Skin epidermis (tissue), 12 donors: ENCODE measurements around the gene RBM14.

ENCODE experiments used
- H3K27ac ChIP-seq, 21 experiments: fragments of 200-600 bp; sonication (generic) in 11 of 21; one replicate each; pipeline ENCODE4 v1.5.0; 2020; ENCODE audit warnings: mild to moderate bottlenecking in 3 of 21, inconsistent platforms in 2 of 21, moderate library complexity in 2 of 21
- H3K4me3 ChIP-seq, 7 experiments: fragments of 200-600 bp; sonication (generic) in 2 of 7; one replicate each; pipeline ENCODE4 v1.5.0; 2020; ENCODE audit warnings: inconsistent platforms in 2 of 7, mild to moderate bottlenecking in 2 of 7, moderate library complexity in 1 of 7

Gene RBM14

DNA sequence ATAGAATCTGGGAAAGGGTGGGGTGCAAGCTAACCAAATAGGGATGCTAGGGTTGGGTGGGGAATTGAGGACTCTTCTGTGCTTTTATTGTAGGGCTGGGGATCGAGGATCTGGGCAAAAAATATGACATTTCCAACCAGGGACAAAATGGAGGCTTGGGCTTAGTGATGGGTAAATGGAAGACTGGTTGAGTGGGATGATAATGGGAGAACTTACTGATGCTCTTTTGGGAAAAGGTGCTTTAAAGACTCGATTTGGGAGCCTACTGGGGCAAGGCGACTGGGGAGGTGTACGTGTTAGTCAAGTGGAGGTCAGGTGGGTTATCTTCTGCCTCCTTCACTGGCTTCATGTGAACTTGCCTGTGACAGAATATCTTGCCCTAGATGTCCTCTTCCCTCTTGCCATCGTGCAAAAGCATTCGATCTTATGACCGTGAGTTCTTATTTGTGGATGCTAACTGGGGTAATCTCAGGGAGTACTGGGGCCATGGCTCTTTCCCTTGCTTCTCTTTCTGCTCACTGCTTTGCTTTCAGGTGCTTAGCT, 11.7 kb downstream of the RBM14 start:
- Histone ChIP-seq H3K4me3 (no peak overlapping the region), H3K27ac (no peak overlapping the region)

DNA sequence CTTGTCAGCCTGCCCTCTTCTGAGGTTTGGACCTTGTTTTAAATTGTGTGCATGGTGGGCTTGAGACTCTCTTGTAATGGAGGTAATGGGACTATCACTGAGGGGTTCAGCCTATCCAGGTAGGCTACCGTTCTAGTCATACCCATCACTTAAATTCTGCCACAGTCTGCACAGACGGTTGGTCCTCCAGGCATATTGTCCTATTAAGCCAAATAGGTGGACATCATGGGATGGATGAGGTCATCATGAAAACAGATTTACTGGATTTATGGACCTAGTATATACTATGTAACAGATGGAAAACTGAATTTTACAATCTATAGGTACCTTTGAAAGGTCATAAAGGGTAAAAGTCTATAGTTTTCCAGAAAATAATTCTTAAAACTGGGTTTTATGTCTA, 12.9 kb downstream of the RBM14 start:
- Histone ChIP-seq H3K27ac (no peak overlapping the region), H3K4me3 (no peak overlapping the region)

DNA sequence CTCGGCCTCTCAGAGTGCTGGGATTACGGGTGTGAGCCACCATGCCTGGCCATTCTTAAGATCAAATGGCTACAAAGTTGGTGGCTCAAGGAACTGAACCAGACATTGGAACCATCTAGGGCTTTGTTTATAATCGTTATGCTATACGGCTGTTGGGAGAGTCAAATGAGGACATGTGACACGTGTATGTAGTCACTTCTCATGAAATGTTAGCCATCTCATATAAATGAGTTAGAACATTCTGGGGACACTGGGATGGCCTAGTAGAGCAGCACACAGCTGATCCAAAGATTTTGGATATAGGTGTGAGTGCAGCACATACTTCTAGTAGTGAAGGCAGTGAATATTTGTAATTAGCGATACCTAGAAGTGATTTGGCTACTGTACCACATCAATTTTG, 15.5 kb downstream of the RBM14 start:
- H3K27ac ChIP-seq = no peak overlapping the region
- no peak overlapping the region for H3K4me3 ChIP-seq

DNA sequence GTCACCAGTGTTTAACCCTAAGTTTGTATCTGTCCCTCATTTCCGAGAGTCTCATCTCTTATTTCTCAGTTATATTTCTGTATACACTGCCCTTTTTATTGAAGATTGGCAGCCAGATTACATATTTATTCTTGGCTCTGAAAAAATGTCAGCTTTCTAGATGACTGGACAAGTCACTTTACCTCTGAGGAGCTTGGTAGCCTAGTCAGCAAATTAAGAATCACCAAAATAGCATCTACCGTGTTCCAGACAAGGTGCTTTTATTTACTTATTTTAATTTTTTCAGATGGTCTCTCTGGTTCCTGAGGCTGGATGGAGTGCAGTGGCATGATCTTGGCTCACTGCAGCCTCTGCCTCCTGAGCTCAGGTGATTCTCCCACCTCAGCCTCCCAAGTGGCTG, 16.5 kb downstream of the RBM14 start:
- H3K27ac ChIP-seq = no peak overlapping the region

DNA sequence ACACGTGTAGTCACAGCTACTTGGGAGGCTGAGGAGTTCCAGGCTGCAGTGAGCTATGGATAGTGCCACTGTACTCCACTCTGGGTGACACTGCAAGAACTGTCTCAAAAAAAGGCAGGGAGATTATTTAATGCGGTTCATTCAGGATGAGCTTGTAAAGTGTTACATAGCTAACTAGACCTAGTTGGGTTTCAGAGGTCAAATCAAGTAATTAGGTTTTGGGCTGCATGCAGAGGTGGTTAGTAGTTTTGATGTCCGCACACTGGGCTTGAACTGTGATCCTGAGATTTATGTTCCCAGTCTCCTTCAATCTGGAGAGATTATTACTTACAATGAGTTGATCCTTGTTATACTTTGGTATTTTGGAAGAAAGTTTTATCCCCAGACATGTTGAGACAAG, 20.0 kb downstream of the RBM14 start:
- no peak overlapping the region for H3K4me3 ChIP-seq
- no peak overlapping the region for H3K27ac ChIP-seq

More for the DNA sequence above, 16.5 kb downstream of the RBM14 start:
- no peak overlapping the region for H3K4me3 ChIP-seq

DNA sequence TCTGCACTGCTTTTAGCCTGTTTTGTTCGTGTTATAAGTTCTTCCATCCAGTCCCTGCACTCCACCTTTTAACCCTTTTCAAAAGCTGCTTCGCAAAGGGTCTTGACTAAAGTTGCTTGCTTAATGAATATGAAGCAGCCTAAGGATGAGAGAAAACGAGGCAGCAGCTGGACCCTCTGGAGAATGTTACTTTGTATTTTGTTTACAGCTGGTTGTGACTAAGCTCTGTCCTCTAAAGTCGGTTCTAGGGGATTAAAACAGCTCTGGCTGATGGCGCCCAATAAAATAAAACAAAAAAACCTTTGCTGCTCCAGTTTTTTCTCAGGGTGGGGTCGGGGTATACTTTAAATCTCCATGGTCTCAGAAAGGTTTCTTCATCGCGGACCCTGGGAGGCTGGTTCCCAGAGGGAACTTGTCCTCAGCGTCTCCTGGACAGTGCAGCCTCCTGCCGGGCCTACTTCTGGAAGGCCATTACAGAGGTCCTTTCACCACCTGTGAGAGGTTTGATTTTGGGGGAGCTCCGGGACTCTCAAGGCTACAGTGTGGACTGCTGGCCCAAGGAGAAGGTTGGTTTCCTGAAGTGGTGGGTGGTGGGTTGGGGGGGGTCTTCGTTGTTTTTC, 21.2 kb downstream of the RBM14 start:
- H3K4me3 ChIP-seq = peak overlapping the region; percentile 30 to 83 (median 77)

DNA sequence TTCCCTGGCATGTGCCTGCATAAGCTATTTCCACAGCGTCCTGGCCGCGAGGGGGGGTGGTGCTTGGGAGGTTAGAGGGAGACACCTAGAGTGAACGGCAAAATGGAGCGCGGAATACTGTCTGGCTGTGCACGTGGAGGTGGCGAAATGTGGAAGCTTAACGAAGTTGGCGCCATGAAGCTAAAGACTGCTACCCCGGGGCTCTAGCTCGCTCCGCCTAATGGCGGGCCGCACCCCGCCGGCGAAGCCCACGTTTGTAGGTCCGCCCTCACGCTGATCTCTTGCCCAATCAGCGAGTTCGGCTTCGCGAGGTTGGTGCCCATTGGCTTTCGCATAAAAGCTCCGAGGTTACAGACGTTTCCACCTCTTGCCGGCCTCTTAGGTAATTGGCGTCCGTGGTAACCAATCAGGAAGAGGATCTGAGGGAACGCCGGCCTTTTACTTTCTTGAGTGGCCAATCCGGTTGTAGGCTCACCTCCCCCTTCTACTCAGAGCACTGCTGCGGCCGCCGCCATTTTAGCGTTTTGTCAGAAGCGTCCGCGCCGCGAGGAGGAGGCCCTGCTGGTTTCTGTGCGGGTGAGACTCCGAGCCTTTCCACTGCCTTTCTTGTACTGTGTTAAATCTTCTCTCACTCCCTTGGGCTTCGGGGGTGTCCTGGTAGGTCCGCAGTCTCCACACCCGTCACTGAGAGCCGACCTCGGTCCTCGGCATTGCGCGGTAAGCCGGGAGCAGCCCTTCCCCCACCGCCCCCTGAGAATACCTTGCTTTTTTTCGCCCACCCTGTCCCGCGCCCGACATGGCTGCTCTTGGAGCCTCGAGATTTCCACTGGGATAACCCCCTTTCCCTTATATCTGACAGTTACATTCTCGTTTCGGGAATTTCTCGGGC, 22.0 kb downstream of the RBM14 start, which contains the start of gene RBM4:
TSS of gene RBM4 (plus strand) at position 527 of the 889 bp plus-strand sequence. CDS start 1,009 bp downstream, outside the sequence.
- H3K4me3 ChIP-seq = peak within 1 kb of the TSS; percentile 60 to 83 (median 77)

More for the DNA sequence above, 21.2 kb downstream of the RBM14 start:
- peak overlapping the region in 20 of 21 experiments; percentile 16 to 94 (median 76) for H3K27ac ChIP-seq

DNA sequence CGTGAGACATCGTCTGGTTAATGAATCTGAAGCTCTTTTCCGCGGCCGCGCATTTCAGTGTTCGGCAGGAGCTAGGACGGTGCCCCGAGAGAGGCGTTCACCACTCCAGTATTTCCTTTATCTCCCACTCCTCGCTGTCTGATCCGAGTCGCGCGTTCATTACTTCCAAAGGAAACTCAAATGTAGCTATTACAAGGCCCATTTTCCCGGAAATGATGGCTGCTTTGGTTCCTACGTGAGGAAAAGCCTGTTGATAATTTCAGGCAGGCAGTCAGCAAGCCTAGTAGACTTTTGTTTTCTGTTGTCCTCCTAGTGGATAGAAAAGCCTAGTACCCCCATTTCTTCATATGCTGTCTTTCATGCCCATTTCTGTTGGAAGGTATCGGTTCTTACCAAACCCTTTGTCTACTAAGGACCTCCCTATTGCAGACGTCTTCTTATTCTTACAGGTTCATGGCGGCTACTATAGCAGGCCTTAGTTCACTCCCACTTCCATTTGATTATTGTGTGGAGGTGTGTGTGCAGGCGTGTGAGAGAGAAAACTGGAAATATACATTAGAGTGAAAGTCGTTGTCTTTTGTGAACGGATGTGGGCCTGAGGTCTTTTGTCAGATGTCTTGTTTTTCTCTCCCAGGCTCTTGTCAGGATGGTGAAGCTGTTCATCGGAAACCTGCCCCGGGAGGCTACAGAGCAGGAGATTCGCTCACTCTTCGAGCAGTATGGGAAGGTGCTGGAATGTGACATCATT, 22.8 kb downstream of the RBM14 start:
- H3K27ac ChIP-seq = peak overlapping the region in 20 of 21 experiments; percentile 46 to 96 (median 90)
- H3K4me3 ChIP-seq = peak overlapping the region; percentile 60 to 83 (median 77)

More for the DNA sequence above, 22.0 kb downstream of the RBM14 start, which contains the start of gene RBM4:
- peak within 1 kb of the TSS in 20 of 21 experiments; percentile 46 to 96 (median 90) for H3K27ac ChIP-seq

DNA sequence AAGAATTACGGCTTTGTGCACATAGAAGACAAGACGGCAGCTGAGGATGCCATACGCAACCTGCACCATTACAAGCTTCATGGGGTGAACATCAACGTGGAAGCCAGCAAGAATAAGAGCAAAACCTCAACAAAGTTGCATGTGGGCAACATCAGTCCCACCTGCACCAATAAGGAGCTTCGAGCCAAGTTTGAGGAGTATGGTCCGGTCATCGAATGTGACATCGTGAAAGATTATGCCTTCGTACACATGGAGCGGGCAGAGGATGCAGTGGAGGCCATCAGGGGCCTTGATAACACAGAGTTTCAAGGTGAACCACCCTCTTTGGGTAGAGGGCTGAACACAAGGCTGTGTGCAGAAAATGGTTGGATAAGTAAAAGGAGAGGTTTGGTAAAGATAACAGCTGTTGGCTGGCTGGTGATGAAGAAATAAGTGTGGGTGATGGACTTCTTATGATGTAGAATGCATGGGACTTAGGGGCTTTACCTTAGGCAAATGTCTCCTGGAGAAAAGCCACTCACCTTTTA, 23.4 kb downstream of the RBM14 start:
- Histone ChIP-seq H3K27ac (peak overlapping the region in 4 of 21 experiments; percentile 87 to 92 (median 90)), H3K4me3 (peak overlapping the region; percentile 60 to 83 (median 77))

DNA sequence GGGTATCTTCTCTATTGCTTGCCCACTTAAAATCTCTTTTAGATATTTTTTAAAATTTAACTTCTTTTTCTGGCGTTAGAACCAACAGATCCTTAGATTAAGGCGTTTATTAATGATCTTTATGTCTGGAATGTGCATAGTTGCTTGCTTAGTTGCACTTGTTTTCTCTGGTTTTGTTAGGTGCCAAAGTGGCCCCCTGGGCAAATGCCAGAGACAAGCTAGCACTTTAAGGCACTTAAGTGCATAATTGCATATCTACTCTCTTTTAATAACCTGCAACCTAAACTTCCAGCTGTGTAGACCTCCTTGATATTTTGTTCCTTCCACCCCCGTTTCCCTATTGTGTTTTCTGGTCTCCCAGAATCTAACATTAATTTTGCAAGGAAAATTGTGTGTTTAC, 25.4 kb downstream of the RBM14 start:
- Histone ChIP-seq H3K4me3 (peak overlapping the region in 2 of 7 experiments; percentile 5 to 82), H3K27ac (no peak overlapping the region)

DNA sequence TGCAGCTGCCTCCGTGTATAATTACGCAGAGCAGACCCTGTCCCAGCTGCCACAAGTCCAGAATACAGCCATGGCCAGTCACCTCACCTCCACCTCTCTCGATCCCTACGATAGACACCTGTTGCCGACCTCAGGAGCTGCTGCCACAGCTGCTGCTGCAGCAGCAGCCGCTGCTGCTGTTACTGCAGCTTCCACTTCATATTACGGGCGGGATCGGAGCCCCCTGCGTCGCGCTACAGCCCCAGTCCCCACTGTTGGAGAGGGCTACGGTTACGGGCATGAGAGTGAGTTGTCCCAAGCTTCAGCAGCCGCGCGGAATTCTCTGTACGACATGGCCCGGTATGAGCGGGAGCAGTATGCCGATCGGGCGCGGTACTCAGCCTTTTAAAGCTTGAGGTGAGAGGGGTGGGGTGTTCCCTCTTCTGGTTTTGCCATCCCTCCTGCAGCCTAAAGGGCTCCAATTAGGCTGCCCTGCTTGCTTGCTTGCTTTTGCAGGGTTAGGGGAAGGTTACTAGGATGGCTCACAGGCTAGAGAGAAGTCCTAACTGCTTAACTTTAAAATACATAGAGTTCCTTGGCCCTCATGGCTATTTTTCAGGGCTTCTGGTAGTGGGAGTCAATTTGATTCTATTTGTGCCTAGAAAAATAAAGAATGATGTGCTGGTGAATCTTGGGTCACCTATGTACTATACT, 27.5 kb downstream of the RBM14 start:
- Histone ChIP-seq H3K4me3 (peak overlapping the region in 1 of 7 experiments; percentile 18), H3K27ac (no peak overlapping the region)

DNA sequence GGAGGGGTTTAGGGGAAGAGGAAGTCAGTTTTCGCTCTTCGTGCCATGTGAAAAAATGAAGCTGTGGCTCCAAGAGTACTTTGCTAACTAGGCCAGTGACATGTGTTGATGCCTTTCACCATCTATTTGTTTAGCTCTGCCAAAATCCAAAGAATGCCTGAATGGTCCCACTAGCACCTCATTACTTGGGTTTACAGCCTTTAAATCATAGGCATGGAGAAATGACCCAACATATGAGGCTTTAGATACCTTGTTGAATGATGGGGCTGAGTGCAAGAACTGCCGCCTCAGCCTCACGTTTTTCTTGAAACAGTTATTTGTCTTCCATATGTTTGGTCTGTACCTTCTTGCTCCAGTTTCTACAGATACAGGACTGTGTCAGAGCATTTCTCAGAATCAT, 30.4 kb downstream of the RBM14 start:
- H3K4me3 ChIP-seq = no peak overlapping the region
- no peak overlapping the region for H3K27ac ChIP-seq

DNA sequence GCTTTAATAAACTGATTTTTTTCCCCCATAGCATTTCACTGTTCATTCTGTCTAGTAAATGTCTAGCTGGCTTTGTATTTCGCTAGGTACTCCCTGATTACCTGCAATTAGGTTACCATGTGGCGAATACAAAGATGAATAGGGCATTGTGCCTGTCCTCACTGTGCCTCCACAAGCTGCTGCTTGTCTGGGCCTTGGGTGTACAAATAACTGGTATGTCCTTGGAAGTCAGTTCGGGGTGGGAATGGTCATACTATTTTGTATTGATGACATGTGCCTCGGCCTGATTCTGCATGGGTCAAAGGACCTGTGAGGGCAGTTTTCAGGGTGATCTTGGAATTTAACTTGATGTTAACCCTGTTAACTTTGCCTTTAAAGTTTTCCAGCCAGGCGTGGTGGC, 33.5 kb downstream of the RBM14 start:
- no peak overlapping the region for H3K27ac ChIP-seq
- no peak overlapping the region for H3K4me3 ChIP-seq

DNA sequence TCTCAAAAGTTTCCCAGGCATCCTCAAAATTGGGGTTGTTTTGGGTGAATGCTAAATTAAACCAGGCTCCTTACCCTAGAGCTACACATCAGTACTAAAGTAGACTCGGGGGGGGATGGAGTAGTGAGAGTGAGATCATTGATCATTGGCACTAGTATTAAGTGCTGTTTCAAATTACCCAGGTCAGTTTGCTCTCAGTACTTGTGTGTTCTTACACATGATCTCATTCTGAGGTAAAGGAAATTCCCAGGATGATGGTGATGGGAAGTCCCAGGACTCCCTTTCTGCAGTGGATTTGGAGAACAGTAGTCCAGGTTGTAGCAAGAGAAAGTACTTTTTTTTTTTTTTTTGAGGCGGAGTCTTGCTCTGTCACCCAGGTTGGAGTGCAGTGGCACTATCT, 34.6 kb downstream of the RBM14 start:
- no peak overlapping the region for H3K27ac ChIP-seq
- H3K4me3 ChIP-seq = no peak overlapping the region

DNA sequence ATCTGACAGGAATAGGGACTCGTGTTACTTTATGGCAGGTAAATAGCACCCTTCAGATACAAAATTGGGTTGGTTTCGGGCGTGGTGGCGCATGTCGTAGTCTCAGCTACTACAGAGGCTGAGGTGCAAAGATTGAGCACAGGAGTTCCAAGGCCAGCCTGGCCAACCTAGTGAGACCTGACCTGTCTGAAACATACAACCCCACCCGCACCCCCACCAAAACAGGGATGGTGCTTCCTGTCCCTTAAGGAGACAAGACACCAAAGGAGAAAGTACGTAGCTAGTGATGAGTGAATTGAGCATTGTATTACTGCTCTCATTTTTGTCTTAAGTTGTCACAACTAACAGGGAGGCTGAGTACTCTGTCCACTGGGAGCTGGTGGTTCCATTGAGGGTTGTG, 36.2 kb downstream of the RBM14 start:
- Histone ChIP-seq H3K27ac (no peak overlapping the region), H3K4me3 (no peak overlapping the region)

DNA sequence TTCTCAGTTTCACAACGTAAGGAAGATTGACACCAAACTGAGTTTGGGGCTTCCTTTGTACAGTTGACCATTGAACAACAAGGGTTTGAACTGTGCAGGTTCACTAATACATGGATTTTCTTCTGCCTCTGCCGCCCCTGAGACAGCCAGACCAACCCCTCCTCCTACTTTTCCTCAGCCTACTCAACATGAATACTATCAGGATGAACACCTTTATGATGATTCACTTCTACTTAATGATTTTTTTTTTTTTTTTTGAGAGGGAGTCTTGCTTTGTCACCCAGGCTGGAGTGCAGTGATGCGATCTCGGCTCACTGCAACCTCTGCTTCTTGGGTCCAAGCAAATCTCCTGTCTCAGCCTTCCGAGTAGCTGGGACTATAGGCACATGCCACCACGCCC, 36.7 kb downstream of the RBM14 start:
- H3K27ac ChIP-seq = no peak overlapping the region

DNA sequence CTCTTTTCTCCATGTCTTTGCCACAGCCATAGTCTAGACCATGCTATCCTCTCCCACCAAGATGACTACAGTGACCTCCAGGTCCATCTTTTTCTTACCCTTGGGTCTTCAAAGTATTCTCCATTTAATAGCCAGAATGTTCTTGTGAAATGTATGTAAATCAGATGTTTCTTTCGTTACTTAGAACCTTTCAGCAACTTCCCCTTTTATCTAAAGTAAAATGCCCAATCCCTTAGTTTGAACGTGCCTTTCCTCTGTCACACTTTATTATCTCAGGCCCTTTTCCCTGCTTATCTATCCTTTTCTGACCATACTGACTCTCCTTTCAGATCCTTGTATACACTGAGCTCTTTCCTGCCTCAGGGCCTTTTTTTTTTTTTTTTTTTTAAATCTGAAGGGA, 43.3 kb downstream of the RBM14 start:
- Histone ChIP-seq H3K4me3 (no peak overlapping the region), H3K27ac (no peak overlapping the region)

More for the DNA sequence above, 36.7 kb downstream of the RBM14 start:
- no peak overlapping the region for H3K4me3 ChIP-seq

DNA sequence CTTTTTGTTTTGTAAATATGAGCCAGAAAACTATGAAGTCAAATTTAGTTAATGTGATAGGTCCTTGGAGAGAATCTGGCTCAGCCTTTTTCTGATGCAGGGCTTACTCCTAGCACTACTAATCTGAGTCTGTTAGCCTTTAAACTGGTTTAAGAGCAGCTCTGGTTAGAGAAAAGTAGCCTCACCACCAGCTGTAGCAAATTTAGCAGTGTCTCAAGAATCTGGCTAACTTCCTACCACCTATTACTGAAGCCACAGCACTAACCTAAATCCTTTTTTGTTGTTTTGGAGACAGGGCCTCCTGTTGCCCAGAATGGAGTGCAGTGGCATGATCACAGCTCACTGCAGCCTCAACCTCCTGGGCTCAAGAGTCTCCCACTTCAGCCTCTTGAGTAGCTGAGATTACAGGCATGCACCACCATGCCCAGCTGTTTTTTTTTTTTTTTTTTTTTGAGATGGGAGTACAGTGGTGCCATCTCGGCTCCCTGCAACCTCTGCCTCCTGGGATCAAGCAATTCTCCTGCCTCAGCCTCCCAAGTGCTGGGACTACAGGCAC, 47.4 kb downstream of the RBM14 start:
- Histone ChIP-seq H3K4me3 (no peak overlapping the region), H3K27ac (no peak overlapping the region)

DNA sequence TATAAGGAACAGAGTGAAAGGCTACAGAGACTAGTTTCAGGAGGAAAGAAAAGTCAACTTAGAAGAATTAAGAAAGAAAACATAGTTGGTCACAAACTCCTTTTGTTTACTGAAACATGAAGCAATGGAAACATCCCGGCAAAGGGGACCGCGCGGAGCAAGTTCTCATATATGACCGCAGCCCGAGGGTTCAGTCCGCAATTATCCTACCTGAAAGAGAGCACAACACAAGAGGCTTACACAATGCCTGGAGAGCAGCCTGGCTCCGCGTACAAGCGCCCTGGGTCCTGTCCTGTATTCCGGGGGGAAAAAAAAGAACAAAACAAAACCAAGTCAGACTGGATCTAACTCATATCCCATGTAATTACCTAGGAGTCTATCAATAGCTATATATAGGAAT, 48.9 kb downstream of the RBM14 start:
- H3K27ac ChIP-seq = no peak overlapping the region
- no peak overlapping the region for H3K4me3 ChIP-seq
